Lower leg skin (tissue), 3 donors: Measurements from ENCODE around the gene LYST.

Experiments
- POLR2A ChIP-seq, 2 donors: fragments of 450-650 bp; IDR thresholded peaks; one replicate each; pipeline ENCODE4 v1.6.1; 2016 to 2017; ENCODE audit warnings: antibody characterized with exemption in 2 of 2, mild to moderate bottlenecking in 1 of 2, moderate library complexity in 1 of 2
- TF ChIP-seq, protein P1 (sequence below), 3 donors: fragments of 450-650 bp; IDR thresholded peaks; one replicate each; pipeline ENCODE4 v1.5.1; 2016; ENCODE audit warnings: antibody characterized with exemption in 3 of 3, mild to moderate bottlenecking in 3 of 3, moderate library complexity in 2 of 3

DNA sequence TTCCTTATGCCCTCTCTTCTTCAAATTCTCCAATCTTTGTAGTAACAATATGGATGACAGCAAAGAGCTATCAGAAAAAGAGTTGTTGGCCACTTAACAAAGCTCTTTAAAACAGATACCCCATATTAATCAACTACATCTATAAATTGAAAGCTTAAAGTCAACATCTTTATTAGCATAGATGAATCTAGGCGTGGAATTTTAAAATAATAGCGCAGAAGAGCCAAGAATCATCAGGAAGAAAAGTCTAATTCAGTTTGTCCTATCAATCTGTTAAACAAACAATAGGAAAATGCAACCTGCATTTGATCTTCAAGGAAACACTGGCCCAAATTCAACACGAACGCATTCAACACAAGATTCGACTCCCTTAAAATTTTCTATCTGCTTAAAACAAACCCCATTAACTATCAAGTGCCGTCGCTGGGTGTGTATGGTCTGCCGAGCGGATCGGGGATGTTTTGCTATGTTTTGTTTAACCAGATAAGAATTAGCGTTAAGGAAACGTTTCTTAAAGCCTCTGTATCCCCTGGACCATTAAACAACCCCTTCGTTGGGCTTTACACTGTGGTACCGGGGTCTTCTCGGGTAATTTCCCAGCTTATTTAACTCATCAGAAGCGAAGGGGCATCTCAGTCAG is 1.0 kb downstream of the LYST start:
- TF ChIP-seq, protein P1, sequence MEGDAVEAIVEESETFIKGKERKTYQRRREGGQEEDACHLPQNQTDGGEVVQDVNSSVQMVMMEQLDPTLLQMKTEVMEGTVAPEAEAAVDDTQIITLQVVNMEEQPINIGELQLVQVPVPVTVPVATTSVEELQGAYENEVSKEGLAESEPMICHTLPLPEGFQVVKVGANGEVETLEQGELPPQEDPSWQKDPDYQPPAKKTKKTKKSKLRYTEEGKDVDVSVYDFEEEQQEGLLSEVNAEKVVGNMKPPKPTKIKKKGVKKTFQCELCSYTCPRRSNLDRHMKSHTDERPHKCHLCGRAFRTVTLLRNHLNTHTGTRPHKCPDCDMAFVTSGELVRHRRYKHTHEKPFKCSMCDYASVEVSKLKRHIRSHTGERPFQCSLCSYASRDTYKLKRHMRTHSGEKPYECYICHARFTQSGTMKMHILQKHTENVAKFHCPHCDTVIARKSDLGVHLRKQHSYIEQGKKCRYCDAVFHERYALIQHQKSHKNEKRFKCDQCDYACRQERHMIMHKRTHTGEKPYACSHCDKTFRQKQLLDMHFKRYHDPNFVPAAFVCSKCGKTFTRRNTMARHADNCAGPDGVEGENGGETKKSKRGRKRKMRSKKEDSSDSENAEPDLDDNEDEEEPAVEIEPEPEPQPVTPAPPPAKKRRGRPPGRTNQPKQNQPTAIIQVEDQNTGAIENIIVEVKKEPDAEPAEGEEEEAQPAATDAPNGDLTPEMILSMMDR (IDR thresholded peaks at IDR 0.05): no peak
- no peak for TF ChIP-seq POLR2A (IDR thresholded peaks at IDR 0.05)
